Upper lobe of left lung (tissue), 6 donors: Measurements from ENCODE around the gene CYP2J2. TPM values are rescaled to one million over a fixed set of nuclear protein-coding genes. Genes with fewer than 3 reads are reported as not detected.
A peak's percentile ranks its signal among the peaks of the same experiment; 100 is the strongest.
"Not testable (repeated sequence)": the region's sequence is repeated elsewhere in the genome, so short reads cannot be mapped to it uniquely, and the experiment has no call there.

Experiments
- ATAC-seq, 2 donors: fragments of 200-7000 bp; cut with Tn5 transposase; one replicate each; pipeline ENCODE4 v1.9.1; 2022; ENCODE audit warnings: mild to moderate bottlenecking in 2 of 2, moderate library complexity in 2 of 2; ENCODE audit not compliant: low FRiP score in 2 of 2
- DNase-seq, 2 donors: peaks; one replicate each; pipeline ENCODE4 v3.0.0-alpha.2; 2019 to 2020
- H3K27ac ChIP-seq, 4 donors: fragments of 200-600 bp; sonication (generic); one replicate each; pipeline ENCODE4 v1.5.1; 2016 to 2019
- H3K27me3 ChIP-seq, 4 donors: fragments of 200-600 bp; sonication (generic); one replicate each; pipeline ENCODE4 v1.5.1; 2017 to 2019
- H3K36me3 ChIP-seq, 4 donors: fragments of 200-600 bp; sonication (generic); one replicate each; pipeline ENCODE4 v1.5.1; 2016 to 2019
- H3K4me1 ChIP-seq, 4 donors: fragments of 200-600 bp; sonication (generic); one replicate each; pipeline ENCODE4 v1.5.1; 2018 to 2019
- H3K4me3 ChIP-seq, 4 donors: fragments of 200-600 bp; sonication (generic); one replicate each; pipeline ENCODE4 v1.5.1; 2017 to 2019; ENCODE audit warnings: mild to moderate bottlenecking in 2 of 4, moderate library complexity in 1 of 4
- H3K9me3 ChIP-seq, 4 donors: fragments of 200-600 bp; sonication (generic); one replicate each; pipeline ENCODE4 v1.5.1; 2018 to 2019
- EP300 ChIP-seq, 4 donors: sonication (generic); formaldehyde crosslinking; IDR thresholded peaks; one replicate each; pipeline ENCODE4 v1.5.1; 2017; ENCODE audit warnings: antibody characterized with exemption in 4 of 4, control low read depth in 2 of 4
- POLR2A ChIP-seq, 4 donors: fragments of 450-650 bp; IDR thresholded peaks; one replicate each; pipeline ENCODE4 v1.5.1; 2016 to 2017; ENCODE audit warnings: antibody characterized with exemption in 4 of 4, mild to moderate bottlenecking in 2 of 4
- POLR2AphosphoS5 ChIP-seq, 2 donors: sonication (generic); formaldehyde crosslinking; IDR thresholded peaks; one replicate each; pipeline ENCODE4 v1.5.1; 2017; ENCODE audit warnings: antibody characterized with exemption in 2 of 2
- WGBS, 2 donors: methylation state at CpG; one replicate each; pipeline ENCODE4 v1.1.5; 2017 to 2018; 5-methylcytosine and 5-hydroxymethylcytosine counted together
- total RNA-seq, 6 donors: library from RNA; depleted of rRNA in 4 of 6; stranded (reverse); fragments of >200 nt in 4 of 6; gene quantifications; one replicate each; pipeline versions ENCODE4 v1.1.0 to v1.2.1, GENCODE V29; 2016 to 2021
- TF ChIP-seq, protein P1 (sequence below), 6 experiments: fragments of 450-650 bp in 4 of 6; fragments of 200-600 bp in 2 of 6; sonication (generic) in 2 of 6; IDR thresholded peaks; one replicate each; pipeline ENCODE4 v1.5.1; 2016 to 2019; ENCODE audit warnings: antibody characterized with exemption in 6 of 6
- donor health status: DM: no; HTN: no; CAD: no; lungs with moderate emphysema.
- donor health status: DM: no; HTN: yes; CAD: no; lungs with severe emphysema.

Gene CYP2J2
- total RNA-seq, result 10 to 100 TPM in 1 of 6 donors, 1 to 10 TPM in 5; 1.4 to 13.1 (median 1.8) TPM

DNA sequence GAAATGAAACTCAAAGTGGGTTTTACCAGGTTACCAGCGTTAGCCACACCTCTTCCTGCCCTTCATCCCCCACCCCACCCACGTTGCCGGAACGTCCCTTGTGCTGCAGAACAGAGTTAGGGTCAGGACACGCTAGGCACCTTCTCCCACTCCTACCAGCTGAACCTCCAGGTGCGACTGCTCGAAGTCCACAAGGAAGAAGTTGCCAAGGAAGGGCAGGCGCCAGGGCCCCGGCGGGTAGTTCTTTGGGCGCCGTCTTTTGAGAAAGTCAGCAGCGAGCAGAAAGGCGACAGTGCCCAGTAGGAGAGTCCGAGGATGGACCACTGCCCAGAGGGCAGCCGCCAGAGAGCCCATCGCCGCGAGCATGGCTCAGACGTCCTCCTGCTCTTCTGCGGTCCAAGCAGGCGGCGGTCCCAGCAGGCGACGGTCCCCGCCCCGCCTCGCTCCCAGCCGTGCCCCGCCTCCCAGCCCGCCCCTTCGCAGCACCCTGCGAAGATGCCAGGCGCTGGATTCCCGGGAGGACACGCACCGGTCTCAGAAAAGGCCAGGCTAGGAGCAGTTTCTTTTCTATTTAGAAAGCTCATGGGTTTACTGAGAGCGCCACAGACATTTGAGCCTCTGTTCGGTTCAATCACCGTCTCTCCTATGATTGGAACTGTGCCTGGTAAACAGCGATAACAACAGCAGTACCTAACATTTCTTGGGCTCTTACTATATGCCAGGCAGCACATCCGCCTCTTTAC, at the start of gene CYP2J2:
Gene CYP2J2, minus strand, starts transcription at position 393 of the 743 bp plus-strand sequence. Its CDS starts 27 bp downstream, at position 366.
- ATAC-seq (peak; percentile 91 to 93), DNase-seq (peak; percentile 57 to 93)
- Histone ChIP-seq H3K4me1 (peaks cover 9 to 12% (median 10%) of the 10 kb centered on the region in 4 donors), H3K27me3 (peaks cover 0 to 2% (median 0%) of the 10 kb centered on the region in 4 donors), H3K36me3 (no peaks in the 10 kb centered on the region), H3K4me3 (peak within 1 kb of the TSS; percentile 11 to 60 (median 48)), H3K9me3 (peaks cover 5 to 12% (median 8%) of the 10 kb centered on the region in 4 donors), H3K27ac (no peak within 1 kb of the TSS)
- TF ChIP-seq, protein P1, sequence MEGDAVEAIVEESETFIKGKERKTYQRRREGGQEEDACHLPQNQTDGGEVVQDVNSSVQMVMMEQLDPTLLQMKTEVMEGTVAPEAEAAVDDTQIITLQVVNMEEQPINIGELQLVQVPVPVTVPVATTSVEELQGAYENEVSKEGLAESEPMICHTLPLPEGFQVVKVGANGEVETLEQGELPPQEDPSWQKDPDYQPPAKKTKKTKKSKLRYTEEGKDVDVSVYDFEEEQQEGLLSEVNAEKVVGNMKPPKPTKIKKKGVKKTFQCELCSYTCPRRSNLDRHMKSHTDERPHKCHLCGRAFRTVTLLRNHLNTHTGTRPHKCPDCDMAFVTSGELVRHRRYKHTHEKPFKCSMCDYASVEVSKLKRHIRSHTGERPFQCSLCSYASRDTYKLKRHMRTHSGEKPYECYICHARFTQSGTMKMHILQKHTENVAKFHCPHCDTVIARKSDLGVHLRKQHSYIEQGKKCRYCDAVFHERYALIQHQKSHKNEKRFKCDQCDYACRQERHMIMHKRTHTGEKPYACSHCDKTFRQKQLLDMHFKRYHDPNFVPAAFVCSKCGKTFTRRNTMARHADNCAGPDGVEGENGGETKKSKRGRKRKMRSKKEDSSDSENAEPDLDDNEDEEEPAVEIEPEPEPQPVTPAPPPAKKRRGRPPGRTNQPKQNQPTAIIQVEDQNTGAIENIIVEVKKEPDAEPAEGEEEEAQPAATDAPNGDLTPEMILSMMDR (IDR thresholded peaks at IDR 0.05), result no peak
- TF ChIP-seq EP300 (IDR thresholded peaks at IDR 0.05), result no peak
- no peak for TF ChIP-seq POLR2AphosphoS5 (IDR thresholded peaks at IDR 0.05)
- no peak for TF ChIP-seq POLR2A (IDR thresholded peaks at IDR 0.05)
- WGBS, 2 donors, result 4 to 7% methylated on average over 21 to 33 of the region's 42 CpGs

DNA sequence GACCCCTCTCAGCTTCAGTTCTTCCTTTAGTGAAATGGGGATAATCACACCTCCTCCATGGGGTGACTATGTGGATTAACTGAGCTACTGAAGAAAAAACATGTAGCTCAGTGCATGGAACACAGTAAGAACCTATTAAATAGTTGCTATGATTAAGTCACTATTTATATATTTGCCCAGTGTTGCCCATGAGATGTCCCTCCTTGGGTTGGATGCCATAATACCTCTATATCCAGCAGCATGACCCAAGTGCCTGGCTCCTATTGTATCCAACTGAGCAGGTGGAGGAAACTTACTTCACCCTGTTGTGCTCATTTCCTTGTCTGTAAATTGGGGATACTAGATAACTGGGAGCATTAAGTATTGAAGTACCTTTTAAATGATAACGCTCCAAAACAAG, 47.1 kb upstream of the CYP2J2 start:
- no peak for TF ChIP-seq POLR2A (IDR thresholded peaks at IDR 0.05)
- no peaks in the 10 kb centered on the region for H3K36me3 ChIP-seq
- DNase-seq (no peak), ATAC-seq (no peak)
- no peak overlapping the region for H3K27ac ChIP-seq
- WGBS, 2 donors, result 65 to 74% methylated on average over 1 of the region's 1 CpG
- no peaks in the 10 kb centered on the region for H3K27me3 ChIP-seq
- peaks cover 4 to 12% (median 7%) of the 10 kb centered on the region in 4 donors for H3K4me1 ChIP-seq
- H3K4me3 ChIP-seq, result no peak overlapping the region
- no peaks in the 10 kb centered on the region for H3K9me3 ChIP-seq

- H3K27ac ChIP-seq, result no peak overlapping the region
- DNase-seq, result peak in 1 of 2 donors; percentile 10
- ATAC-seq, result peak in 1 of 2 donors; percentile 38
- no peaks in the 10 kb centered on the region for H3K27me3 ChIP-seq
- H3K4me3 ChIP-seq, result no peak overlapping the region
- H3K36me3 ChIP-seq, result no peaks in the 10 kb centered on the region
- TF ChIP-seq, protein P1 (IDR thresholded peaks at IDR 0.05), result no peak
- no peak for TF ChIP-seq POLR2A (IDR thresholded peaks at IDR 0.05)
- no peak for TF ChIP-seq EP300 (IDR thresholded peaks at IDR 0.05)
- TF ChIP-seq POLR2AphosphoS5 (IDR thresholded peaks at IDR 0.05), result no peak
- H3K9me3 ChIP-seq, result no peaks in the 10 kb centered on the region
- WGBS, 2 donors, result 80 to 90% methylated on average over 19 to 20 of the region's 20 CpGs
- H3K4me1 ChIP-seq, result peaks cover 4 to 12% (median 7%) of the 10 kb centered on the region in 4 donors
Measured at GRCh38 chr1:59972216-59972927, 45.8 kb upstream of the CYP2J2 start.

- no peak overlapping the region for H3K27ac ChIP-seq
- TF ChIP-seq, protein P1 (IDR thresholded peaks at IDR 0.05), result peak; percentile 70 to 87 (median 78)
- no peak for TF ChIP-seq POLR2AphosphoS5 (IDR thresholded peaks at IDR 0.05)
- no peak for TF ChIP-seq POLR2A (IDR thresholded peaks at IDR 0.05)
- no peak for TF ChIP-seq EP300 (IDR thresholded peaks at IDR 0.05)
- peak; percentile 61 to 66 for DNase-seq
- H3K4me1 ChIP-seq, result peaks cover 6 to 9% (median 8%) of the 10 kb centered on the region in 4 donors
- H3K4me3 ChIP-seq, result no peak overlapping the region
- H3K9me3 ChIP-seq, result no peaks in the 10 kb centered on the region
- 13 to 16% methylated on average over 18 to 19 of the region's 19 CpGs for WGBS, 2 donors
- peak; percentile 75 to 91 for ATAC-seq
- no peaks in the 10 kb centered on the region for H3K27me3 ChIP-seq
- no peaks in the 10 kb centered on the region for H3K36me3 ChIP-seq
Measured at GRCh38 chr1:59971464-59971911, 44.9 kb upstream of the CYP2J2 start.

GRCh38 chr1:59969542-59970175, 43.1 kb upstream of the CYP2J2 start:
- H3K27ac ChIP-seq, H3K27me3 ChIP-seq, H3K36me3 ChIP-seq, ATAC-seq, H3K4me3 ChIP-seq, H3K4me1 ChIP-seq, H3K9me3 ChIP-seq: not testable (repeated sequence)
- DNase-seq, result peak in 1 of 2 donors; percentile 80
- WGBS, 2 donors, result 94 to 97% methylated on average over 18 to 27 of the region's 42 CpGs

GRCh38 chr1:59968746-59969145, 42.2 kb upstream of the CYP2J2 start:
- not testable (repeated sequence) for ATAC-seq, H3K36me3 ChIP-seq, H3K4me1 ChIP-seq, H3K9me3 ChIP-seq, H3K27me3 ChIP-seq, H3K4me3 ChIP-seq, DNase-seq, H3K27ac ChIP-seq
- WGBS, 2 donors, result 81 to 85% methylated on average over 14 to 17 of the region's 17 CpGs
